HEK293T (cell line): ENCODE results near the gene EOLA2.
"Not testable (repeated sequence)": the region's sequence is repeated elsewhere in the genome, so short reads cannot be mapped to it uniquely, and the experiment has no call there.

Experiments
- CTCF ChIA-PET: fragments of 350-600 bp; formaldehyde crosslinking; extraction: SDS; loops from one replicate; lab custom pipeline; 2021; ENCODE audit warnings: antibody characterized with exemption, inconsistent platforms; lab: Yijun Ruan, JAX
- POLR2A ChIA-PET: fragments of 350-600 bp; formaldehyde crosslinking; extraction: SDS; loops from one replicate; lab custom pipeline; 2020; ENCODE audit warnings: antibody characterized with exemption, inconsistent platforms; lab: Yijun Ruan, JAX
- DNase-seq: peaks from one replicate; pipeline ENCODE4 v3.0.0; 2012; ENCODE audit warnings: mixed read lengths; ENCODE audit errors: extremely low spot score
- ARNT ChIP-seq: fragments of 450-650 bp; IDR thresholded peaks from 2 replicates; pipeline ENCODE4 v1.6.1; 2017; ENCODE audit warnings: mild to moderate bottlenecking
- BHLHE40 ChIP-seq: fragments of 450-650 bp; IDR thresholded peaks from 2 replicates; pipeline ENCODE4 v1.6.1; 2016; ENCODE audit warnings: mild to moderate bottlenecking, moderate library complexity, borderline replicate concordance
- CTBP1 ChIP-seq: fragments of 450-650 bp; IDR thresholded peaks from 2 replicates; pipeline ENCODE4 v1.6.1; 2016; ENCODE audit warnings: borderline replicate concordance
- ELF4 ChIP-seq: fragments of 450-650 bp; IDR thresholded peaks from 2 replicates; pipeline ENCODE4 v1.6.1; 2017; ENCODE audit warnings: antibody characterized with exemption
- FOXA1 ChIP-seq: fragments of 450-650 bp; IDR thresholded peaks from 2 replicates; pipeline ENCODE4 v1.6.1; 2016; ENCODE audit warnings: mild to moderate bottlenecking
- FOXK2 ChIP-seq: fragments of 450-650 bp; IDR thresholded peaks from 2 replicates; pipeline ENCODE4 v1.6.1; 2016; ENCODE audit warnings: mild to moderate bottlenecking
- FOXM1 ChIP-seq: fragments of 450-650 bp; IDR thresholded peaks from 2 replicates; pipeline ENCODE4 v1.6.1; 2017; ENCODE audit warnings: mild to moderate bottlenecking, borderline replicate concordance
- HDGF ChIP-seq: fragments of 450-650 bp; IDR thresholded peaks from 2 replicates; pipeline ENCODE4 v1.6.1; 2017; ENCODE audit warnings: antibody characterized with exemption, borderline replicate concordance
- L3MBTL2 ChIP-seq: fragments of 450-650 bp; conservative IDR thresholded peaks from 2 replicates; pipeline ENCODE4 v1.6.1; 2016; ENCODE audit warnings: mild to moderate bottlenecking
- LEF1 ChIP-seq: fragments of 450-650 bp; IDR thresholded peaks from 2 replicates; pipeline ENCODE4 v1.6.1; 2017; ENCODE audit warnings: mild to moderate bottlenecking, borderline replicate concordance
- NFRKB ChIP-seq: fragments of 450-650 bp; IDR thresholded peaks from 2 replicates; pipeline ENCODE4 v1.6.1; 2016; ENCODE audit warnings: mild to moderate bottlenecking, moderate library complexity
- PKNOX1 ChIP-seq: fragments of 450-650 bp; IDR thresholded peaks from 2 replicates; pipeline ENCODE4 v1.6.1; 2016
- SP1 ChIP-seq: fragments of 450-650 bp; IDR thresholded peaks from 2 replicates; pipeline ENCODE4 v1.6.1; 2017
- SUZ12 ChIP-seq: fragments of 450-650 bp; IDR thresholded peaks from 2 replicates; pipeline ENCODE4 v1.6.1; 2016; ENCODE audit warnings: mild to moderate bottlenecking
- TARDBP ChIP-seq: fragments of 450-650 bp; IDR thresholded peaks from 2 replicates; pipeline ENCODE4 v1.6.1; 2016
- ZNF384 ChIP-seq: fragments of 450-650 bp; IDR thresholded peaks from 2 replicates; pipeline ENCODE4 v1.6.1; 2016

EOLA2 gene

GRCh38 chrX:149962010-149962409, 23.7 kb upstream of the EOLA2 start:
- no peak for TF ChIP-seq NFRKB
- TF ChIP-seq PKNOX1, result no peak
- no peak for TF ChIP-seq SUZ12
- TF ChIP-seq FOXM1, result no peak
- TF ChIP-seq HDGF, result no peak
- no peak for TF ChIP-seq BHLHE40
- TF ChIP-seq ELF4, result no peak
- no peak for TF ChIP-seq ZNF384

GRCh38 chrX:149961572-149961971, 23.3 kb upstream of the EOLA2 start:
- ChIA-PET POLR2A (no interaction called here), CTCF (no interaction called here)
- TF ChIP-seq ELF4 (no peak), FOXA1 (no peak), NFRKB (no peak), FOXK2 (no peak), HDGF (no peak), PKNOX1 (no peak), L3MBTL2 (no peak), CTBP1 (no peak), SUZ12 (no peak), TARDBP (no peak), ARNT (no peak), FOXM1 (no peak)
- DNase-seq, result no peak

More at GRCh38 chrX:149962010-149962409, 23.7 kb upstream of the EOLA2 start:
- ChIA-PET POLR2A (no interaction called here), CTCF (no interaction called here)
- no peak for DNase-seq

DNA sequence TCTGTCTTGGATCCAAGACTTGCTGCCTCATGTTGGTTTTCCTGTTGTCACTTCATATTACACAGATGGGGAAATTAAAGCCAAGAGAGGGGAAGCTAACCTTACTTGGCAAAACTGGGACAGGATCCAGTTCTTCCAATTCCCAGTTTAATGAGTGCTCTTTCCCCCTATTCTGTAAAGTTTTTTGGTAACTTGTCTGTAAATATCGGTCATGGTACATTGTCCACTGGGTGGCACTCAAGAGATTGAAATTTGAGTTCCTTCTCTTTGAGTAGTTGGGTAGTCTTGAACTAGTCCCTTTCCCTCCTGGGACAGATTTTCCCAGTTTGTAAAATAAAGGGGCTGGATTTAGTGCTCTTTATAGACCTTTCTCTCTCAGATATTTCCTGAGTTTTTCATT, 12.4 kb upstream of the EOLA2 start:
- POLR2A ChIA-PET, result no interaction called here
- CTCF ChIA-PET, result interaction anchor here (1.0 to 1.1 kb wide), 2 partner anchors 10 to 528 kb away, joined by 3 to 10 read pairs; no protein-coding TSS in a partner anchor
- peak; percentile 51 for DNase-seq
- TF ChIP-seq HDGF, result no peak
- TF ChIP-seq BHLHE40, result no peak
- no peak for TF ChIP-seq FOXM1
- TF ChIP-seq SP1, result no peak
- TF ChIP-seq L3MBTL2, result no peak
- TF ChIP-seq SUZ12, result no peak
- TF ChIP-seq ZNF384, result no peak
- TF ChIP-seq CTBP1, result no peak
- TF ChIP-seq FOXK2, result no peak
- TF ChIP-seq TARDBP, result no peak
- no peak for TF ChIP-seq FOXA1
- no peak for TF ChIP-seq ARNT

- CTCF ChIA-PET, result interaction anchor here (1.0 to 1.1 kb wide), 2 partner anchors 10 to 529 kb away, joined by 3 to 10 read pairs; no protein-coding TSS in a partner anchor
- DNase-seq, result no peak
- no peak for TF ChIP-seq SP1
- POLR2A ChIA-PET, result no interaction called here
These were observed 11.6 kb upstream of the EOLA2 start for GRCh38 chrX:149949743-149950436.

DNA sequence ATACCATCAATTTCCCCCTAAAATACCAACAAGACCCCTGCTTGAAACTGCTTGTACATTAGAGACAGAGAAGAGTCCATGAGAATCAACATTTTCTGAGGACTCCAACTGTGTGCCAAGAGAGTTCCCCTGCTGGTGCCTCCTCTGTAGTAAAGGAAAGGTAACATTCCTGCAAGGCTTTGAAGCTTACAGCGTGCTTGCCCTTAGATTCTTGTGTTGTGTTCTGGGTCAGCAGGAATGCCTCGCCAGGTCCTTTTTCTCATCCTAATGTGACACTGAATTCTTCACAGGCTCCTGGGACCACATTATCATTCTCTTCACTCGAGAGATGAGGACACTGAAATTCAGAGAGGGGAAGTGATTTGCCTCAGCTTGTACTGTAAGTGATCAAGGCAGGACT, 9.7 kb upstream of the EOLA2 start:
- no peak for TF ChIP-seq ARNT
- no peak for TF ChIP-seq NFRKB
- no peak for TF ChIP-seq FOXA1
- no peak for TF ChIP-seq FOXK2
- no peak for TF ChIP-seq SP1
- no peak for TF ChIP-seq FOXM1
- TF ChIP-seq LEF1, result no peak
- no peak for TF ChIP-seq PKNOX1
- no peak for TF ChIP-seq CTBP1
- TF ChIP-seq SUZ12, result no peak
- TF ChIP-seq BHLHE40, result no peak
- ChIA-PET POLR2A (no interaction called here), CTCF (interaction anchor here (0.6 to 0.7 kb wide), 3 partner anchors 8 to 735 kb away, joined by 3 to 4 read pairs (median 4); no protein-coding TSS in a partner anchor)
- no peak for DNase-seq

GRCh38 chrX:149946932-149947331, 8.6 kb upstream of the EOLA2 start:
- CTCF ChIA-PET, POLR2A ChIA-PET, DNase-seq: not testable (repeated sequence)

DNA sequence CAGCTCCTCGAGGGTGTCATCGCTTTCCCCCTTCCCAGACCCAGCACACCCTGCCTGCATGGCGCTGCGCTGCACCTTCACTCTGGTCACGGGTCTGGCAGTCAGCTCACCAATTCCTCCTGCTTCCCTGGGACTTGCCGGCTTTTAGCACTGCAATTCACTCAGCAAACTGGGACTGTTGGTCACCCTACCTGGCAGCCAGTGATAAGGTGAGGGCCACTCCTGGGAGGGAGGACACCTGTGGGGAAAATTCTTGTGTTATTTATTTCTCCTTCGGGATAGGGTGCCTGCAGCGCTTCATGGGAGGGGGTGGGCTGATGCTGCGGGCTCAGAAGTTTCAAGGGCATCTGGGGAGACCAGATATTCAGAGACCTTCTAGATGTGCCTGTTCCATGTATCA, 7.5 kb upstream of the EOLA2 start:
- DNase-seq, CTCF ChIA-PET, POLR2A ChIA-PET: not testable (repeated sequence)

GRCh38 chrX:149945087-149945670, 6.9 kb upstream of the EOLA2 start:
- CTCF ChIA-PET, POLR2A ChIA-PET, DNase-seq: not testable (repeated sequence)
